Activated naive CD8-positive, alpha-beta T cell (primary cell): ENCODE results near the gene JMY.

Source experiments
- H3K27ac Mint-ChIP-seq: one replicate; pipeline ENCODE4 v1.8.0; 2021; ENCODE audit warnings: mixed read lengths
- H3K27me3 Mint-ChIP-seq: one replicate; pipeline ENCODE4 v1.8.0; 2021; ENCODE audit warnings: mixed read lengths
- H3K36me3 Mint-ChIP-seq: one replicate; pipeline ENCODE4 v1.8.0; 2021; ENCODE audit warnings: mixed read lengths
- H3K4me1 Mint-ChIP-seq: one replicate; pipeline ENCODE4 v1.8.0; 2021; ENCODE audit warnings: low read depth, mixed read lengths
- H3K4me3 Mint-ChIP-seq: one replicate; pipeline ENCODE4 v1.8.0; 2021; ENCODE audit warnings: mild to moderate bottlenecking, mixed read lengths
- H3K9me3 Mint-ChIP-seq: one replicate; pipeline ENCODE4 v1.8.0; 2021; ENCODE audit warnings: low read depth, mixed read lengths

JMY gene, protein sequence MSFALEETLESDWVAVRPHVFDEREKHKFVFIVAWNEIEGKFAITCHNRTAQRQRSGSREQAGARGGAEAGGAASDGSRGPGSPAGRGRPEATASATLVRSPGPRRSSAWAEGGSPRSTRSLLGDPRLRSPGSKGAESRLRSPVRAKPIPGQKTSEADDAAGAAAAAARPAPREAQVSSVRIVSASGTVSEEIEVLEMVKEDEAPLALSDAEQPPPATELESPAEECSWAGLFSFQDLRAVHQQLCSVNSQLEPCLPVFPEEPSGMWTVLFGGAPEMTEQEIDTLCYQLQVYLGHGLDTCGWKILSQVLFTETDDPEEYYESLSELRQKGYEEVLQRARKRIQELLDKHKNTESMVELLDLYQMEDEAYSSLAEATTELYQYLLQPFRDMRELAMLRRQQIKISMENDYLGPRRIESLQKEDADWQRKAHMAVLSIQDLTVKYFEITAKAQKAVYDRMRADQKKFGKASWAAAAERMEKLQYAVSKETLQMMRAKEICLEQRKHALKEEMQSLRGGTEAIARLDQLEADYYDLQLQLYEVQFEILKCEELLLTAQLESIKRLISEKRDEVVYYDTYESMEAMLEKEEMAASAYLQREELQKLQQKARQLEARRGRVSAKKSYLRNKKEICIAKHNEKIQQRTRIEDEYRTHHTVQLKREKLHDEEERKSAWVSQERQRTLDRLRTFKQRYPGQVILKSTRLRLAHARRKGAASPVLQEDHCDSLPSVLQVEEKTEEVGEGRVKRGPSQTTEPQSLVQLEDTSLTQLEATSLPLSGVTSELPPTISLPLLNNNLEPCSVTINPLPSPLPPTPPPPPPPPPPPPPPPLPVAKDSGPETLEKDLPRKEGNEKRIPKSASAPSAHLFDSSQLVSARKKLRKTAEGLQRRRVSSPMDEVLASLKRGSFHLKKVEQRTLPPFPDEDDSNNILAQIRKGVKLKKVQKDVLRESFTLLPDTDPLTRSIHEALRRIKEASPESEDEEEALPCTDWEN

GRCh38 chr5:79235634-79236361 is at the start of gene JMY:
TSS of gene JMY (plus strand) at chr5:79236131. CDS start at chr5:79236651, 520 bp downstream.
- Mint-ChIP-seq H3K36me3 (no peaks in the 10 kb centered on the region), H3K9me3 (no peaks in the 10 kb centered on the region), H3K27ac (peak within 1 kb of the TSS; percentile 97), H3K4me1 (peaks cover 26% of the 10 kb centered on the region), H3K4me3 (peak within 1 kb of the TSS; percentile 94), H3K27me3 (no peaks in the 10 kb centered on the region)

DNA sequence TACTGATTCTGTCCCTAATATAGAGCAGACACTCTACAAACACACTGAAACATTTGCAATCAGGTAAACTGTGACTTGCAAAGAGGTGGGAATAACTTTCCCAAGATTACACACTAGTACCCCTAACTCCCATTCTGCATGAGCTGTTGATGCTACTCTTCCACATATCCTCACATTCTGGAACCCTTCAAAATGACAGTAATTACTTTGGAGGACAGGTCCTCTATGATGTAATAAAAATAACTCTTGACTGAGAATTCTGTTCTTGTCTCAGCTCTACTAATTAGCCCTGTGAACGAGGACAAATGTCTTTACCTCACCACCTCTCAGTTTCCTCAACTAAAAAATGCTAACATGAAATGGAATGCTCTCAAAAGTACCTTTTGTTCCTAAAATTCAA is 49.5 kb upstream of the JMY start:
- no peaks in the 10 kb centered on the region for H3K27me3 Mint-ChIP-seq
- no peaks in the 10 kb centered on the region for H3K36me3 Mint-ChIP-seq
- H3K9me3 Mint-ChIP-seq: no peaks in the 10 kb centered on the region
- H3K4me3 Mint-ChIP-seq: no peak overlapping the region
- H3K27ac Mint-ChIP-seq: no peak overlapping the region
- no peaks in the 10 kb centered on the region for H3K4me1 Mint-ChIP-seq

GRCh38 chr5:79189439-79190234 is 46.3 kb upstream of the JMY start:
- no peak overlapping the region for H3K4me3 Mint-ChIP-seq
- no peak overlapping the region for H3K27ac Mint-ChIP-seq
- no peaks in the 10 kb centered on the region for H3K9me3 Mint-ChIP-seq
- no peaks in the 10 kb centered on the region for H3K36me3 Mint-ChIP-seq
- H3K4me1 Mint-ChIP-seq: no peaks in the 10 kb centered on the region
- no peaks in the 10 kb centered on the region for H3K27me3 Mint-ChIP-seq

DNA sequence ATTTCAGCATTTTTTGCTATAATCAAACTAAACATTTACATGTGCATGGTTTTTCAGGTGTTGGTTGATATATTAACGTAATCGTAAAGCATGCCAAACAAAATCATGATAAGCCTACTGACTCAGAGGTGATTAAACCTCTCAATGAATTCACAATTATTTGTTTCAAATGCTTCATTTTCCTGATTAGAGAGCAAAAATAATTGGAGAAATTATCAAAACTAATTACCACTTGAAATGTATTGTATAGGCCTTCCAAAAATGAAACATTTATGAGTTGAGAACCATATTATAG is 45.7 kb upstream of the JMY start:
- Mint-ChIP-seq H3K4me3 (no peak overlapping the region), H3K36me3 (no peaks in the 10 kb centered on the region), H3K4me1 (no peaks in the 10 kb centered on the region), H3K9me3 (no peaks in the 10 kb centered on the region), H3K27me3 (no peaks in the 10 kb centered on the region), H3K27ac (no peak overlapping the region)

DNA sequence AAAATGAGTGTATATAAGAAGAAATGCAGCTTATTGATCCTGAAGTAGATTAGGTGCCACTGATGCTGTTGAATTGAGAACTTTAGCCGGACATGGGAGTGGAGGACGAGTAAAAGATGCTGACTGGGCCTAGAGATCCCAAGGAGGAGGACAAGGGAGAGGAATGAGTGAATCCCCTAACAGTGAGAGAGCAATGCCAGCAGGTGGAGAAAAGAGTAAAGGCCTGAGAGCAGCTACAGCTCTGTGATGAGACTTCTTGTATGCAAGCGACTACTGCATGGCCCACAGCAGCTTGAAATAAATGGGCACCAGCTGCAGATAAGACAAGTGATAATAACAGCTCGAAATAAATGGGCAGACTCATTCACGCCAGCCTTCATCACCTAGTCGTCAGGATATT is 44.5 kb upstream of the JMY start:
- no peaks in the 10 kb centered on the region for H3K9me3 Mint-ChIP-seq
- no peak overlapping the region for H3K4me3 Mint-ChIP-seq
- H3K27ac Mint-ChIP-seq: no peak overlapping the region

DNA sequence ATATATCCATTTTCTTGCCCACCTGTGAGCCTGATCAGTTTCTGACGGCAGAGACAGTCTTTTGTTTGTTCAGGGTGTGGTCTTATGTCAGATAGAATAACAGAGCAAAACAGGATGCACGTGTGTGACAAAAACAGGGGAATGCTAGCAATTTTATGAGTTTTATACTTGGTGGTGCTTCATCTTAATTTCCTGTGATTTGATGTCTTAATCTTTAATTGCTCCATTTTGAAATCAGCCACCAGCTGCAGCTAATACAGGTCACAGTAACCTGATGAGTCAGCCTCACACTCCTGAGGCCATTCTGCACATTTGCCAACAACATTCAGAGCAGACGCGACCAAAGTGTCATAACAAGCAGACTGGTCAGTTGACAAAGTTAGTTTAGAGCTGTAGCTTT is 42.3 kb upstream of the JMY start:
- no peaks in the 10 kb centered on the region for H3K9me3 Mint-ChIP-seq
- H3K4me3 Mint-ChIP-seq: no peak overlapping the region
- H3K4me1 Mint-ChIP-seq: no peaks in the 10 kb centered on the region

More for the DNA sequence above, 44.5 kb upstream of the JMY start:
- H3K4me1 Mint-ChIP-seq: no peaks in the 10 kb centered on the region
- no peaks in the 10 kb centered on the region for H3K27me3 Mint-ChIP-seq
- H3K36me3 Mint-ChIP-seq: no peaks in the 10 kb centered on the region

DNA sequence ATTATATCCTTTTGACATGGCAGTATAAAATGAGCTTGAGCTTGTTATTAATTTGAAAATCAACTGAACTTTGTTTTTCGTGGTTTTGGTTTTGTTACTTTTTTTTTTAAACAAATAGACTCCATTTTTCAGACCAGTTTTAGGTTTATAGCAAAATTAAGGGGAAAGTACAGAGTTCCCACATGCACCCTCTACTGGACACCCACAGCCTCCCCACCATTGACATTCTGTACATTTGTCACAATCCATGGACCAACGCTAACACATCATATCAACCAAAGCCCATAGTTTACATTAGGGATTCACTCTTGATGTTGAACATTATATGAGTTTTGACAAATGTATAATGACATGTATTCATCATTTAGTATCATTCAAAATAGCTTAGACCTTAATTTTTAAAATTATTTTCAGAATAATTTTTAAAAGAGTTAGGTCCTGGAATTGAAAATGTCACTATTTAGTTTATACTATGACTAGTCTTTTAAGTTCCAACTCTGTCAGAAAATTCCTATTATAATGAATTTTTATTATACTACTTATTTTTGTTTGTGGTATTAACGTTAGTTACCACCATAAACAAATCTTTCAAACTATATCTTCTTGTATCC is 35.3 kb upstream of the JMY start:
- H3K36me3 Mint-ChIP-seq: no peaks in the 10 kb centered on the region

More for the DNA sequence above, 42.3 kb upstream of the JMY start:
- Mint-ChIP-seq H3K36me3 (no peaks in the 10 kb centered on the region), H3K27me3 (no peaks in the 10 kb centered on the region), H3K27ac (no peak overlapping the region)

GRCh38 chr5:79201206-79201605 is 34.7 kb upstream of the JMY start:
- Mint-ChIP-seq H3K27ac (no peak overlapping the region), H3K4me3 (no peak overlapping the region), H3K9me3 (no peaks in the 10 kb centered on the region), H3K27me3 (no peaks in the 10 kb centered on the region), H3K36me3 (no peaks in the 10 kb centered on the region), H3K4me1 (no peaks in the 10 kb centered on the region)

More for the DNA sequence above, 35.3 kb upstream of the JMY start:
- Mint-ChIP-seq H3K4me3 (no peak overlapping the region), H3K27ac (no peak overlapping the region), H3K27me3 (no peaks in the 10 kb centered on the region), H3K9me3 (no peaks in the 10 kb centered on the region), H3K4me1 (no peaks in the 10 kb centered on the region)

- Mint-ChIP-seq H3K36me3 (no peaks in the 10 kb centered on the region), H3K4me1 (no peaks in the 10 kb centered on the region), H3K27ac (no peak overlapping the region), H3K4me3 (no peak overlapping the region), H3K27me3 (no peaks in the 10 kb centered on the region), H3K9me3 (no peaks in the 10 kb centered on the region)
Measured at GRCh38 chr5:79202076-79202475, 33.9 kb upstream of the JMY start.

- H3K27me3 Mint-ChIP-seq: no peaks in the 10 kb centered on the region
- no peak overlapping the region for H3K27ac Mint-ChIP-seq
- peaks cover 2% of the 10 kb centered on the region for H3K36me3 Mint-ChIP-seq
- H3K4me3 Mint-ChIP-seq: no peak overlapping the region
- no peaks in the 10 kb centered on the region for H3K4me1 Mint-ChIP-seq
- no peaks in the 10 kb centered on the region for H3K9me3 Mint-ChIP-seq
Measured at GRCh38 chr5:79205965-79206364, 30.0 kb upstream of the JMY start.

DNA sequence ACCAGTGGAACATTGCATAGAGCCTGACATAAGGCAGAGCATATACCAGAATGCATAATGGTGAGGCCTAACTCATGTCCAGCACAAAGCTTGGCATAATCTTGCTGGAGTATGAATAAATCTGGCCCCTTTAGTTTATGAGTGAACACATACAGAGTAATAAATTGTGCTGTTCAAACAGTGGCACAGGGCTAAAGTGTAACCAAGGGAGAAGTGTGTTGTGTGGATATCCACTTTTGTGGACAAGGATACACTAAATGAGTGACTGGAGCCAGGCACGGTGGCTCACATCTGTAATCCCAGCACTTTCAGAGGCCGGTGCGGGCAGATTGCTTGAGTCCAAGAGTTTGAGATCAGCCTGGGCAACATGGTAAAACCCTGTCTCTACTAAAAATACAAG is 29.4 kb upstream of the JMY start:
- peaks cover 2% of the 10 kb centered on the region for H3K36me3 Mint-ChIP-seq
- H3K27me3 Mint-ChIP-seq: no peaks in the 10 kb centered on the region
- no peak overlapping the region for H3K27ac Mint-ChIP-seq
- no peaks in the 10 kb centered on the region for H3K4me1 Mint-ChIP-seq
- no peaks in the 10 kb centered on the region for H3K9me3 Mint-ChIP-seq
- no peak overlapping the region for H3K4me3 Mint-ChIP-seq

DNA sequence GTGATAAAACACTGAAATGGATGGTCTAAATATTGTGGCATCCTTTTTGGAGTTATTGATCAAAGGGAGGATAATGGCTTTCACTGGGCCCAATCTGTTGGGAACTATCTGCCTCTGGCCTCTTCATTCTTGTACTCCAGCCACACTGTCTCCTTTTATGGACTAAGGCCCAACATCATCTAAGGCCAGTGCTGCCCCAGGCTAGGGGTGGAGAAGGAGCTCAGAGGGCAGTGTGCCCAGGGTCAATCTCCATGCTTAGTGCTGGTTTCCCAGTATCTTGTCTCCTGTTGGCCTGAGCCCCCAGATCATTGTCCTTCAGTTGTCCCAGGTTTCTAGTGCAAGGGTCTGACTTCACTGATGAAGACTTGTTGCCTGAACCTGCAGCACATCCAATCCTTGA is 26.4 kb upstream of the JMY start:
- peaks cover 2% of the 10 kb centered on the region for H3K36me3 Mint-ChIP-seq
- H3K4me1 Mint-ChIP-seq: no peaks in the 10 kb centered on the region
- H3K27me3 Mint-ChIP-seq: no peaks in the 10 kb centered on the region
- H3K9me3 Mint-ChIP-seq: no peaks in the 10 kb centered on the region
- no peak overlapping the region for H3K27ac Mint-ChIP-seq
- H3K4me3 Mint-ChIP-seq: no peak overlapping the region

DNA sequence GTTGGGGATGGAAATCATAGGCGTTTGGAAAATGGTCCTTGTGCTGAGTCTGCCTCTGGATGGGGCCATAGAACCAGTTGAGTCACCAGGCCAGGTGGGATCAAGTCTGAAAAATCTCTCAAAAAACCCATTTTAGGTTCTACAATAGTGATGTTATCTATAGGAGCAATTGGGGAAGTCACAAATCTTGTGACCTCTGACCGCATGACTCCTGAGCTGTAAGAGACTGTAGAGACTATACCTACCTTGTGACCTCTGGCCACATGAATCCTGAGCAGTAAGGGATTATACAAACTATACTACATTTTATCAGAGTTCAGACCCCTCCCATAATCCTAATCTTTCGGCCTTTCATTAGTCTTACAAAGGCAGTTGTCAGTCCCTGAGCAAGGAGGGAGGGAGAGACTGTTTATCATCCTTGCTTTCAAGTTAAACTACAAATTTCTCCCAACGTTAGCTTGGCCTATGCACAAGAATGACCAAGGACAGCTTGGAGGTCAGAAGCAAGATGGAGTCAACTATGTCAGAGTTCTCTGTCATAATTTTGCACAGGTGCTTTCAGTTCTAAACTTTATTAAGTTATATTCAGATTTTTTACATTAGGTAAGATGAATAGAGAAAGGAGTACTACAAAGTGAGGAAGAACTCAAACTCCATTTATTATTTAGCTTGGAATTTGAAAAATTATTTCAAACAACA is 11.5 kb upstream of the JMY start:
- Mint-ChIP-seq H3K4me3 (no peak overlapping the region), H3K27ac (no peak overlapping the region), H3K4me1 (no peaks in the 10 kb centered on the region), H3K9me3 (no peaks in the 10 kb centered on the region), H3K36me3 (no peaks in the 10 kb centered on the region), H3K27me3 (no peaks in the 10 kb centered on the region)
